Thymus (tissue), 11 donors: ENCODE data around the gene POLR2A. TPM values are rescaled to one million over a fixed set of nuclear protein-coding genes. Genes with fewer than 3 reads are reported as not detected.

Source experiments
- DNase-seq, 9 donors: peaks; one replicate each; pipeline ENCODE4 v3.0.0-alpha.2; 2013; ENCODE audit warnings: low spot score in 9 of 9, low read depth in 6 of 9, missing footprints in 1 of 9
- H3K27ac ChIP-seq, 2 donors: one replicate each; pipeline ENCODE4 v1.5.1; 2013; ENCODE audit warnings: control low read depth in 1 of 2, low read depth in 1 of 2, low read length in 1 of 2, mild to moderate bottlenecking in 1 of 2, moderate library complexity in 1 of 2
- H3K27me3 ChIP-seq, 2 donors: one replicate each; pipeline ENCODE4 v1.5.1; 2013; ENCODE audit warnings: low read length in 1 of 2; ENCODE audit not compliant: control insufficient read depth in 2 of 2, insufficient read depth in 1 of 2
- H3K36me3 ChIP-seq, 2 donors: one replicate each; pipeline ENCODE4 v1.5.1; 2013; ENCODE audit warnings: low read length in 1 of 2, mild to moderate bottlenecking in 1 of 2, moderate library complexity in 1 of 2; ENCODE audit not compliant: control insufficient read depth in 2 of 2, insufficient read depth in 2 of 2
- H3K4me1 ChIP-seq, 2 donors: one replicate each; pipeline ENCODE4 v1.5.1; 2013; ENCODE audit warnings: low read length in 2 of 2; ENCODE audit not compliant: control insufficient read depth in 2 of 2, insufficient read depth in 2 of 2
- H3K4me3 ChIP-seq, 2 donors: one replicate each; pipeline ENCODE4 v1.5.1; 2013; ENCODE audit warnings: low read length in 2 of 2, control low read depth in 1 of 2, mild to moderate bottlenecking in 1 of 2
- H3K9me3 ChIP-seq, 2 donors: one replicate each; pipeline ENCODE4 v1.5.1; 2013; ENCODE audit warnings: low read length in 1 of 2, mild to moderate bottlenecking in 1 of 2; ENCODE audit not compliant: control insufficient read depth in 2 of 2, insufficient read depth in 1 of 2
- WGBS: extraction: QIAGEN DNeasy Blood & Tissue Kit; methylation state at CpG from one replicate; pipeline ENCODE4 v1.1.7; 2013; 5-methylcytosine and 5-hydroxymethylcytosine counted together
- polyA plus RNA-seq: library from polyadenylated mRNA; stranded (reverse); fragments of 200-250 nt; gene quantifications from one replicate; pipeline ENCODE4 v1.2.3, GENCODE V29; 2013
- total RNA-seq: library from RNA; stranded (reverse); fragments of 120-200 nt; gene quantifications from one replicate; pipeline ENCODE4 v1.2.4, GENCODE V29; 2013
- donor health status: healthy.

The POLR2A gene
- total and polyA plus RNA-seq, 2 donors, result 23.5 to 33.5 TPM

DNA sequence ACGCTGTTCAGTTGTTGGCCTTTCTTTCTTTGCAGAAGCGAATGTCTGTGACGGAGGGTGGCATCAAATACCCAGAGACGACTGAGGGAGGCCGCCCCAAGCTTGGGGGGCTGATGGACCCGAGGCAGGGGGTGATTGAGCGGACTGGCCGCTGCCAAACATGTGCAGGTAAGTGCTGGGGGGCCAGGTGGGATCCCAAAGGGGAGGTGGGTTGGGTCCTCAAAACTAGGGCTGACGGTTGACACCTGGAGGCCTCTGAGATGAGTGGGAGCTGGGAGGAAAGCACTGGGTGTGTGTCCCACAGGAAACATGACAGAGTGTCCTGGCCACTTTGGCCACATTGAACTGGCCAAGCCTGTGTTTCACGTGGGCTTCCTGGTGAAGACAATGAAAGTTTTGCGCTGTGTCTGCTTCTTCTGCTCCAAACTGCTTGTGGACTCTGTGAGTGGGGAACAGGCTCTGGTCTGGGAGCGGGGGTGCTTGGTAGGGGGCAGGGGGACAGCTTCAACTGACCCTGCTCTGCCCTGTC is 11.8 kb downstream of the POLR2A start:
- 98% methylated on average over 12 of the region's 12 CpGs for WGBS
- H3K27me3 ChIP-seq, result no peaks in the 10 kb centered on the region
- no peaks in the 10 kb centered on the region for H3K9me3 ChIP-seq
- H3K27ac ChIP-seq, result no peak overlapping the region
- no peak for DNase-seq
- H3K4me1 ChIP-seq, result peaks cover 0 to 2% of the 10 kb centered on the region in 2 donors
- no peak overlapping the region for H3K4me3 ChIP-seq
- H3K36me3 ChIP-seq, result peaks cover 65 to 79% of the 10 kb centered on the region in 2 donors

DNA sequence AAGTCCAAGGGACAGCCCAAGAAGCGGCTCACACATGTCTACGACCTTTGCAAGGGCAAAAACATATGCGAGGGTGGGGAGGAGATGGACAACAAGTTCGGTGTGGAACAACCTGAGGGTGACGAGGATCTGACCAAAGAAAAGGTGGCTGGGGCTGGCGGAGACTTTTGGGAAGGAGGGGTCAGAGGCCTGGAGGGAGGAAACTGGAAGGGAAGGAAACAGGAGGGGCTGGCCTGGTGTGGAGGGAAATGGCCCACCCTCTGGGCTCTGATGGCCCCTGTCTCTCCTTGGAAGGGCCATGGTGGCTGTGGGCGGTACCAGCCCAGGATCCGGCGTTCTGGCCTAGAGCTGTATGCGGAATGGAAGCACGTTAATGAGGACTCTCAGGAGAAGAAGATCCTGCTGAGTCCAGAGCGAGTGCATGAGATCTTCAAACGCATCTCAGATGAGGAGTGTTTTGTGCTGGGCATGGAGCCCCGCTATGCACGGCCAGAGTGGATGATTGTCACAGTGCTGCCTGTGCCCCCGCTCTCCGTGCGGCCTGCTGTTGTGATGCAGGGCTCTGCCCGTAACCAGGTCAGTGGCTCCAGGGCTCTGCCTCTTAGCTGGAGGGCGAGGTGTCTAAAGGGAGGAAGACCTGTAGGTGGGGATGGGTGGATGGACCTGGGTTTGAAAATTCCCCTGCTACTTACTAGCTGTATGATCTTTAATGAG is 12.5 kb downstream of the POLR2A start:
- H3K4me3 ChIP-seq, result no peak overlapping the region
- H3K27ac ChIP-seq, result no peak overlapping the region
- no peaks in the 10 kb centered on the region for H3K27me3 ChIP-seq
- no peak for DNase-seq
- H3K9me3 ChIP-seq, result no peaks in the 10 kb centered on the region
- WGBS, result 97% methylated on average over 20 of the region's 20 CpGs
- H3K36me3 ChIP-seq, result peaks cover 71 to 79% of the 10 kb centered on the region in 2 donors
- peaks cover 0 to 2% of the 10 kb centered on the region in 2 donors for H3K4me1 ChIP-seq

DNA sequence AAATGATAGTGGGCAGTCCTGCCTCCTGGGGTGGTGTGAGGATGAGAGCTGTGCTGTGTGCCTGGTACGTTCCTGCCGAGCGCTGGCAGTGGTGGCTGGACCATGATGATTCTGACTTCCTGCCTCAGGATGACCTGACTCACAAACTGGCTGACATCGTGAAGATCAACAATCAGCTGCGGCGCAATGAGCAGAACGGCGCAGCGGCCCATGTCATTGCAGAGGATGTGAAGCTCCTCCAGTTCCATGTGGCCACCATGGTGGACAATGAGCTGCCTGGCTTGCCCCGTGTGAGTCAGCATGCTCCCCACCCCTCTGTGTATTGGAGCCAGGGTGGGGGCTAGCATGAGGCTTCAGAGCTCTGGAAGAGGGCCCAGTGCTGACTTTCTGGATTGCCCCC is 13.1 kb downstream of the POLR2A start:
- Histone ChIP-seq H3K27ac (no peak overlapping the region), H3K9me3 (no peaks in the 10 kb centered on the region), H3K27me3 (no peaks in the 10 kb centered on the region), H3K4me1 (peaks cover 0 to 2% of the 10 kb centered on the region in 2 donors), H3K36me3 (peaks cover 75 to 79% of the 10 kb centered on the region in 2 donors), H3K4me3 (no peak overlapping the region)
- DNase-seq, result no peak
- 98% methylated on average over 10 of the region's 10 CpGs for WGBS

DNA sequence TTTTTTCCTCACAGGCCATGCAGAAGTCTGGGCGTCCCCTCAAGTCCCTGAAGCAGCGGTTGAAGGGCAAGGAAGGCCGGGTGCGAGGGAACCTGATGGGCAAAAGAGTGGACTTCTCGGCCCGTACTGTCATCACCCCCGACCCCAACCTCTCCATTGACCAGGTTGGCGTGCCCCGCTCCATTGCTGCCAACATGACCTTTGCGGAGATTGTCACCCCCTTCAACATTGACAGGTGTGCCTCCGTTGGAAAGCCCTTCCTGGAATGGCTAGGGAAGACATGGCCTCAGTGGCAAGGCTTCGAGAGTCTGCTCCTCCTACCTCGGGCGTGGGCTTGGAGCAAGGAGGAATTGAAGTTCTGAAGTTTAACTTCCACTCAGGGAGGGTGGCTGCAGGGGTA is 13.5 kb downstream of the POLR2A start:
- Histone ChIP-seq H3K4me3 (no peak overlapping the region), H3K36me3 (peaks cover 79 to 80% of the 10 kb centered on the region in 2 donors), H3K9me3 (no peaks in the 10 kb centered on the region), H3K4me1 (peaks cover 0 to under 1% of the 10 kb centered on the region in 2 donors), H3K27ac (no peak overlapping the region), H3K27me3 (no peaks in the 10 kb centered on the region)
- DNase-seq, result no peak
- 97% methylated on average over 14 of the region's 14 CpGs for WGBS

DNA sequence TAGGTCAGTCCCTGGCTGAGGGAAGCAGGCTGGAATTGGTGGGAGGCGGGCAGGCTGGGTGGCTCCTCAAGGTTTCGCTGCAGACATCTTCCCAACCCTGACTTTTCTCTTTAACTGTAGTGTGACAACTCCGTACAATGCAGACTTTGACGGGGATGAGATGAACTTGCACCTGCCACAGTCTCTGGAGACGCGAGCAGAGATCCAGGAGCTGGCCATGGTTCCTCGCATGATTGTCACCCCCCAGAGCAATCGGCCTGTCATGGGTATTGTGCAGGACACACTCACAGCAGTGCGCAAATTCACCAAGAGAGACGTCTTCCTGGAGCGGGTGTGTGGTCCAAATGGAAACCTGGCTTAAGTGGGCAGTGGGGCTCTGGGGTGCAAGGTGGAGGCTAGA is 15.0 kb downstream of the POLR2A start:
- no peaks in the 10 kb centered on the region for H3K4me1 ChIP-seq
- no peak for DNase-seq
- WGBS, result 95% methylated on average over 11 of the region's 11 CpGs

DNA sequence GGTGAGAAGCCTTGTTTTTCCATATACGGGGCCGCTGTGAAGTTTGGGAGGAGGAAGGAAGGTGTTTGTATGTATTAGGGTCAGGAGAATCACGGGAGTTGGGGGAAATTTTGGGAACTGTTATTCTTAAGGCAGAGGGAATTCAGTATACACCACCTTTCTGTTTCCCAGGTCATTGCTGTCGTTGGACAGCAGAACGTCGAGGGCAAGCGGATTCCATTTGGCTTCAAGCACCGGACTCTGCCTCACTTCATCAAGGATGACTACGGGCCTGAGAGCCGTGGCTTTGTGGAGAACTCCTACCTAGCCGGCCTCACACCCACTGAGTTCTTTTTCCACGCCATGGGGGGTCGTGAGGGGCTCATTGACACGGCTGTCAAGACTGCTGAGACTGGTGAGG is 17.6 kb downstream of the POLR2A start:
- H3K27ac ChIP-seq, result no peak overlapping the region
- H3K4me1 ChIP-seq, result no peaks in the 10 kb centered on the region
- no peaks in the 10 kb centered on the region for H3K9me3 ChIP-seq
- WGBS, result 94% methylated on average over 14 of the region's 14 CpGs
- DNase-seq, result no peak
- no peak overlapping the region for H3K4me3 ChIP-seq
- H3K36me3 ChIP-seq, result peaks cover 81 to 98% of the 10 kb centered on the region in 2 donors
- H3K27me3 ChIP-seq, result no peaks in the 10 kb centered on the region

More for the DNA sequence above, 15.0 kb downstream of the POLR2A start:
- peaks cover 86 to 89% of the 10 kb centered on the region in 2 donors for H3K36me3 ChIP-seq
- H3K27ac ChIP-seq, result no peak overlapping the region
- no peaks in the 10 kb centered on the region for H3K27me3 ChIP-seq
- H3K9me3 ChIP-seq, result no peaks in the 10 kb centered on the region
- H3K4me3 ChIP-seq, result no peak overlapping the region

DNA sequence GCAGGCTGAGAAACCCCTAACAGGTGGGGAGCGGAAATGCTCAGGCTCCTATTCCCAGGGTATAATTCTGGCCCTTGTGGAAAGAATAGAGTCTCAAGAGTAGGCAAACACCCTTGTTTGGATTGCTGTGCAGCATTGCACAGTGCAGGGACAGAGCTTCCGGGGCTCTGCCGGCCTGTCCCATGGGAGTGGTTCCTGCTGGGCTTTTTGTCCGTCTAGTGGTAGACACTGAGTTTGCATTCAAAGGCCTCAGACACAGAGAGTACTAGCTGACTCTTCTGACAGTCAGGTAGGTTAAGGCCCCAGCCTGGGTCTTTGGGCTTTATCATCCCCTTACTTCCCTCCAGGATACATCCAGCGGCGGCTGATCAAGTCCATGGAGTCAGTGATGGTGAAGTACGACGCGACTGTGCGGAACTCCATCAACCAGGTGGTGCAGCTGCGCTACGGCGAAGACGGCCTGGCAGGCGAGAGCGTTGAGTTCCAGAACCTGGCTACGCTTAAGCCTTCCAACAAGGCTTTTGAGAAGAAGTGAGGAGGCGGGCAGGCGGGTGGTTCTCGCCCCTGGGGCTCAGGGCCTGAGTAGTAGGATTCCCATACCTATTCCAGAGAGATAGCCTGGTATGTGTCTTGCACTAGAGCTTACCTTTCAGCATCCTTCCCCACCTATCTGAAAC is 18.1 kb downstream of the POLR2A start:
- H3K4me3 ChIP-seq, result no peak overlapping the region
- H3K4me1 ChIP-seq, result no peaks in the 10 kb centered on the region
- peaks cover 78 to 98% of the 10 kb centered on the region in 2 donors for H3K36me3 ChIP-seq
- H3K27ac ChIP-seq, result no peak overlapping the region
- DNase-seq, result no peak
- H3K9me3 ChIP-seq, result no peaks in the 10 kb centered on the region
- no peaks in the 10 kb centered on the region for H3K27me3 ChIP-seq
- 98% methylated on average over 20 of the region's 20 CpGs for WGBS

DNA sequence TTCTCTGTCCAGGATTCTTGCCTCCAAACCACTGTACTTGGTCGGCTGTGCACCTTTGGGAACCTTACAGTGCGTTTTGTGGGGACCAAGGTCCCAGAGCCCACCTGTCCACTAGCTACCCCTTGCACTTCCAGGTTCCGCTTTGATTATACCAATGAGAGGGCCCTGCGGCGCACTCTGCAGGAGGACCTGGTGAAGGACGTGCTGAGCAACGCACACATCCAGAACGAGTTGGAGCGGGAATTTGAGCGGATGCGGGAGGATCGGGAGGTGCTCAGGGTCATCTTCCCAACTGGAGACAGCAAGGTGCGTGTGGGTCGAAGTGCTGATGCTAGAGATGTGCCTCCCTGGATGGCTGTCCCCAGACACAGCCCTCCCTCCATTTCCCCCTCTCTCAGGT is 18.8 kb downstream of the POLR2A start:
- no peak for DNase-seq
- WGBS, result 96% methylated on average over 14 of the region's 14 CpGs
- no peak overlapping the region for H3K27ac ChIP-seq
- H3K27me3 ChIP-seq, result no peaks in the 10 kb centered on the region
- no peaks in the 10 kb centered on the region for H3K4me1 ChIP-seq
- H3K36me3 ChIP-seq, result peaks cover 76 to 97% of the 10 kb centered on the region in 2 donors
- H3K9me3 ChIP-seq, result no peaks in the 10 kb centered on the region
- no peak overlapping the region for H3K4me3 ChIP-seq

DNA sequence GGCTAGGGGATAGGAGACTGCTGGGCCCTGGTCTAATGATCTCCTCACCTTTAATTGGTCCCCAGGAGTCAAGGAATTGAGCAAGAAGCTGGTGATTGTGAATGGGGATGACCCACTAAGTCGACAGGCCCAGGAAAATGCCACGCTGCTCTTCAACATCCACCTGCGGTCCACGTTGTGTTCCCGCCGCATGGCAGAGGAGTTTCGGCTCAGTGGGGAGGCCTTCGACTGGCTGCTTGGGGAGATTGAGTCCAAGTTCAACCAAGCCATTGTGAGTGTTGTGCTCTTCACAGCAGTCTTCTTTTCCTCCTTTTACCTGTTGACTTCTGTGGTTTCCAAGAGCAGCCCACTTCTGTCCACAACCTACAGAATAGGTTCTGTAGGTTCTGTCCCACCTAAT is 19.4 kb downstream of the POLR2A start:
- Histone ChIP-seq H3K9me3 (no peaks in the 10 kb centered on the region), H3K27me3 (no peaks in the 10 kb centered on the region), H3K4me3 (no peak overlapping the region), H3K4me1 (no peaks in the 10 kb centered on the region), H3K36me3 (peaks cover 76 to 97% of the 10 kb centered on the region in 2 donors), H3K27ac (no peak overlapping the region)
- no peak for DNase-seq
- 98% methylated on average over 8 of the region's 8 CpGs for WGBS
